HepG2 (cell line): ENCODE results near the gene MRPL20. TPM values are rescaled to one million over a fixed set of nuclear protein-coding genes. Genes with fewer than 3 reads are reported as not detected.

Experiments used
- ATF7 ChIP-seq, 2 experiments: fragments of 450-650 bp in 1 of 2; sonication (generic) in 1 of 2; formaldehyde crosslinking in 1 of 2; IDR thresholded peaks; 2 replicates each; pipeline versions ENCODE4 v1.4.0 to v1.6.1; 2016 to 2020; ENCODE audit warnings: antibody characterized with exemption in 1 of 2, mild to moderate bottlenecking in 1 of 2, missing genetic modification reagents in 1 of 2
- BRD4 ChIP-seq: sonication (generic); formaldehyde crosslinking; IDR thresholded peaks from 2 replicates; pipeline ENCODE4 v1.4.0; 2020; ENCODE audit warnings: missing genetic modification reagents
- GPN1 ChIP-seq: sonication (generic); formaldehyde crosslinking; IDR thresholded peaks from 2 replicates; pipeline ENCODE4 v1.5.1; 2020; ENCODE audit warnings: missing genetic modification reagents, borderline replicate concordance
- HNF4G ChIP-seq, 2 experiments: sonication (generic) in 1 of 2; formaldehyde crosslinking in 1 of 2; IDR thresholded peaks; 2 replicates each; pipeline versions ENCODE4 v1.4.0 to v1.6.1; 2011 to 2020; ENCODE audit warnings: borderline replicate concordance in 2 of 2, low read depth in 2 of 2, mild to moderate bottlenecking in 2 of 2, low read length in 1 of 2, missing genetic modification reagents in 1 of 2, moderate library complexity in 1 of 2
- IKZF5 ChIP-seq: IDR thresholded peaks from 2 replicates; pipeline ENCODE4 v1.6.1; 2018; ENCODE audit warnings: missing genetic modification reagents, mild to moderate bottlenecking, missing compliant biosample characterization
- JUND ChIP-seq: sonication (generic); formaldehyde crosslinking; IDR thresholded peaks from 2 replicates; pipeline ENCODE4 v1.8.0; 2022; ENCODE audit warnings: mild to moderate bottlenecking, missing genetic modification reagents
- KAT8 ChIP-seq: IDR thresholded peaks from 2 replicates; pipeline ENCODE4 v1.6.1; 2016; ENCODE audit warnings: missing genetic modification reagents, missing compliant biosample characterization
- KMT2B ChIP-seq: IDR thresholded peaks from 2 replicates; pipeline ENCODE4 v1.6.1; 2016; ENCODE audit warnings: missing genetic modification reagents, missing compliant biosample characterization
- MLLT10 ChIP-seq: sonication (generic); formaldehyde crosslinking; IDR thresholded peaks from 2 replicates; pipeline ENCODE4 v1.4.0; 2020; ENCODE audit warnings: missing genetic modification reagents
- NR2F1 ChIP-seq, 2 experiments: fragments of 450-650 bp in 1 of 2; formaldehyde crosslinking in 1 of 2; IDR thresholded peaks; 2 replicates each; pipeline versions ENCODE4 v1.5.0 to v1.6.1; 2016 to 2020; ENCODE audit warnings: mild to moderate bottlenecking in 1 of 2, missing compliant biosample characterization in 1 of 2, missing genetic modification reagents in 1 of 2, moderate library complexity in 1 of 2
- POGZ ChIP-seq: sonication (generic); formaldehyde crosslinking; IDR thresholded peaks from 2 replicates; pipeline ENCODE4 v1.4.0; 2020; ENCODE audit warnings: mild to moderate bottlenecking, missing genetic modification reagents
- RFX3 ChIP-seq: IDR thresholded peaks from 2 replicates; pipeline ENCODE4 v1.6.1; 2016; ENCODE audit warnings: missing biosample characterization, missing genetic modification reagents
- ZBTB39 ChIP-seq: sonication (generic); formaldehyde crosslinking; IDR thresholded peaks from 2 replicates; pipeline ENCODE4 v1.5.0; 2020; ENCODE audit warnings: missing genetic modification reagents
- ZNF225 ChIP-seq: sonication (generic); formaldehyde crosslinking; IDR thresholded peaks from 2 replicates; pipeline ENCODE4 v1.4.0; 2020; ENCODE audit warnings: mild to moderate bottlenecking, missing genetic modification reagents
- ZNF232 ChIP-seq: sonication (generic); formaldehyde crosslinking; IDR thresholded peaks from 2 replicates; pipeline ENCODE4 v1.4.0; 2020; ENCODE audit warnings: missing genetic modification reagents, borderline replicate concordance
- ZNF354B ChIP-seq: sonication (generic); formaldehyde crosslinking; IDR thresholded peaks from 2 replicates; pipeline ENCODE4 v1.8.0; 2022; ENCODE audit warnings: mild to moderate bottlenecking, missing genetic modification reagents
- ZNF530 ChIP-seq: sonication (generic); formaldehyde crosslinking; IDR thresholded peaks from 2 replicates; pipeline ENCODE4 v1.5.0; 2020; ENCODE audit warnings: low read depth, mild to moderate bottlenecking, missing genetic modification reagents
- ZNF550 ChIP-seq: sonication (generic); formaldehyde crosslinking; IDR thresholded peaks from 2 replicates; pipeline ENCODE4 v1.4.0; 2020; ENCODE audit warnings: mild to moderate bottlenecking, missing genetic modification reagents, borderline replicate concordance
- ZNF567 ChIP-seq: sonication (generic); formaldehyde crosslinking; IDR thresholded peaks from 2 replicates; pipeline ENCODE4 v1.8.1; 2023; ENCODE audit warnings: mild to moderate bottlenecking, missing genetic modification reagents, borderline replicate concordance
- ZNF574 ChIP-seq: sonication (generic); formaldehyde crosslinking; IDR thresholded peaks from 2 replicates; pipeline ENCODE4 v1.4.0; 2020; ENCODE audit warnings: missing genetic modification reagents
- ZNF75D ChIP-seq: sonication (generic); formaldehyde crosslinking; IDR thresholded peaks from 2 replicates; pipeline ENCODE4 v1.8.1; 2023; ENCODE audit warnings: missing genetic modification reagents, mild to moderate bottlenecking, borderline replicate concordance
- ZNF83 ChIP-seq: sonication (generic); formaldehyde crosslinking; IDR thresholded peaks from 2 replicates; pipeline ENCODE4 v1.4.0; 2020; ENCODE audit warnings: missing genetic modification reagents, mild to moderate bottlenecking, borderline replicate concordance
- ZSCAN21 ChIP-seq: sonication (generic); formaldehyde crosslinking; IDR thresholded peaks from 2 replicates; pipeline ENCODE4 v1.8.0; 2022; ENCODE audit warnings: mild to moderate bottlenecking, missing genetic modification reagents, moderate library complexity, borderline replicate concordance
- polyA plus RNA-seq, 8 experiments: library from polyadenylated mRNA; depleted of rRNA in 3 of 8; stranded (reverse) in 7 of 8; unstranded in 1 of 8; fragments of >200 nt; fragmentation: Illumina TruSeq in 4 of 8; extraction: Trizol in 4 of 8; gene quantifications; 2 replicates each; pipeline versions ENCODE4 v1.2.1 to v1.2.3, GENCODE V29; 2011 to 2016; ENCODE audit warnings: low read depth in 4 of 8, missing spikeins in 1 of 8, mixed read lengths in 1 of 8; ENCODE audit not compliant: insufficient read depth in 1 of 8
- total RNA-seq, 5 experiments: library from RNA; depleted of rRNA; stranded (reverse); fragments of >200 nt; fragmentation: Illumina TruSeq; extraction: Trizol; gene quantifications; 2 replicates each; pipeline ENCODE4 v1.2.3, GENCODE V29; 2016; ENCODE audit warnings: low read depth in 1 of 5

MRPL20 gene
- total and polyA plus RNA-seq, 2 of the 13 experiments (the other 11 are each of a cell fraction or from before 2014, with no cell fraction given) = 59.2 to 127 TPM

- TF ChIP-seq ZBTB39 (CRISPR knock-in tag) (no peak), MLLT10 (CRISPR knock-in tag) (peak; percentile 64; the same call in 1 of the 2 replicates), POGZ (peak; percentile 71), ZNF550 (CRISPR knock-in tag) (no peak), ZNF354B (CRISPR knock-in tag) (no peak), ZNF567 (CRISPR knock-in tag) (0 out of 2 replicates have a peak, but pooled peaks have one; percentile 39), ZNF232 (CRISPR knock-in tag) (peak; percentile 69; the same call in 1 of the 2 replicates), ZNF574 (CRISPR knock-in tag) (peak; percentile 92), ZNF530 (no peak), ATF7 (IDR thresholded peaks at IDR 0.05) (no peak), ATF7 (CRISPR knock-in tag; IDR thresholded peaks at IDR 0.05) (peak; percentile 62; the same call in 1 of the 2 replicates), HNF4G (IDR thresholded peaks at IDR 0.05; ENCODE audit: borderline replicate concordance, low read depth, low read length) (peak; percentile 92), HNF4G (CRISPR knock-in tag; IDR thresholded peaks at IDR 0.05; ENCODE audit: borderline replicate concordance, low read depth) (peak; percentile 98), ZNF83 (CRISPR knock-in tag) (0 out of 2 replicates have a peak, but pooled peaks have one; percentile 14), BRD4 (peak; percentile 86; the same call in 1 of the 2 replicates), KAT8 (CRISPR knock-in tag) (peak; percentile 92), JUND (CRISPR knock-in tag) (peak; percentile 84), ZSCAN21 (CRISPR knock-in tag) (peak; percentile 89), KMT2B (peak; percentile 53; the same call in 1 of the 2 replicates), RFX3 (CRISPR knock-in tag) (no peak), IKZF5 (CRISPR knock-in tag) (peak; percentile 97), ZNF75D (CRISPR knock-in tag) (no peak), GPN1 (CRISPR knock-in tag) (no peak), ZNF225 (CRISPR knock-in tag) (no peak), NR2F1 (CRISPR knock-in tag; IDR thresholded peaks at IDR 0.05) (peak; percentile 98 to 99)
Measured at GRCh38 chr1:1400576-1401456, 6.3 kb downstream of the MRPL20 start (continued).
